Fibroblast of lung (primary cell): Measurements from ENCODE around the gene ASCL2.

Source experiments
- CTCF ChIP-seq, 2 donors: IDR thresholded peaks in 1 of 2; conservative IDR thresholded peaks in 1 of 2; 1 replicate in 1 of 2; 2 replicates in 1 of 2; pipeline ENCODE4 v1.5.1; 2011 to 2012; ENCODE audit warnings: low read length in 2 of 2, control low read depth in 1 of 2, inconsistent platforms in 1 of 2, low read depth in 1 of 2, mild to moderate bottlenecking in 1 of 2
- EZH2 ChIP-seq: IDR thresholded peaks from 2 replicates; pipeline ENCODE4 v1.5.1; 2012; ENCODE audit warnings: low read length, control low read depth, mild to moderate bottlenecking; ENCODE audit errors: missing control alignments

GRCh38 chr11:2256293-2256913 lies 14.0 kb downstream of the ASCL2 start:
- no peak for TF ChIP-seq CTCF (conservative IDR thresholded peaks at IDR 0.05 in 1 of 2, IDR thresholded peaks at IDR 0.05 in 1 of 2; ENCODE audit: low read depth in 1 of 2, low read length in 2 of 2)
- TF ChIP-seq EZH2: no peak
